ENCODE measurements around the gene AGBL1.
A peak's percentile ranks its signal among the peaks of the same experiment; 100 is the strongest.

Gene AGBL1

DNA sequence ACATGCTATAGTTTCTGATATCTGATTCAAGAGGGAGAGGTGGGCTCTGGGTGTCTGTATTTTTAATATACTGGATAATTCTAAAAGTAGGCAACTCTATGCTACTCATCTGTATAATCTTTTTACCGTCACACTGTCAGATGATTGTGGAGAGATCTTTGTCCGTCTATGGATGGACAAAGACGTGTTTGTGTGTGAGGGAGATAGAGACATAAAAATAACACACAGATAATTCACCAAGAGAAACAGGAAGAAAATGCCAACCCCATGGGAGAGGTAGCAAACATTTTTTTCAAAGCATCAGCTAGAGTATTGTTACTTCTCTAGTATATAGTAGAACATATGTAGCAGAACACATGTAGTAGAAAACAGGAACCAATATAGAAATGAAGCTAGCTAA, 346.1 kb downstream of the AGBL1 start:
- peaks cover 5% of the 10 kb centered on the region for H3K9me3 ChIP-seq (ENCODE audit: control insufficient read depth, low read length)
- no peaks in the 10 kb centered on the region for H3K79me1 ChIP-seq (replicated peaks; ENCODE audit: low read length, poor library complexity, severe bottlenecking)

DNA sequence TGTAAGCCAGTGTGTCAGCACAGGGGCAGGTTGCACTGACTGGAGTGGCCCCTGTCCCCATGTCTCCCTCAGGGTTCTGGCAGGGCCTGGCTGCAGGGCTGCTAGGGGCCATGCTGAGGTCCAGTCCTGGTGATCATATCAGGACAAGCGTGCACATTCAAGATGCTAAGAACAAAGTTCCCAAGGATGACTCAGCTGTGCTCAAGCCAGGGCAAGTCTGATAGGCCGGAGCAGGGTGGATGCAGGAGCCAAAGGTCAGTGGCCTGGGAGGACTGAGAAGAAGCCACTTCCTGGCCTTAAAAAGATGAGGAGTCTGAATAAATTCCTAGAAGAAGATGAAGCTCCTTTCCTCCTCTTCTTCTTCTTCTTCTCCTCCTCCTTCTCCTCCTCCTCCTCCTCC, 353.2 kb downstream of the AGBL1 start:
- H3K4me2 ChIP-seq (ENCODE audit: low read length, poor library complexity, severe bottlenecking): no peak overlapping the region
- no peak overlapping the region for H3K23ac ChIP-seq (ENCODE audit: low read length in 2 of 2)
- no peak overlapping the region for H3K27ac ChIP-seq (ENCODE audit: low read length, poor library complexity, severe bottlenecking)
- no peak overlapping the region for H2BK12ac ChIP-seq (ENCODE audit: low read length in 2 of 2)
- peak; percentile 17 for DNase-seq
- no peaks in the 10 kb centered on the region for H3K27me3 ChIP-seq (ENCODE audit: control insufficient read depth in 1 of 2, insufficient read depth in 1 of 2, low read length in 2 of 2)
- H2BK15ac ChIP-seq (ENCODE audit: low read depth, poor library complexity, severe bottlenecking): no peak overlapping the region
- H4K91ac ChIP-seq (ENCODE audit: low read length): no peak overlapping the region
- H3K9me3 ChIP-seq (ENCODE audit: control insufficient read depth, low read length): no peaks in the 10 kb centered on the region
- no peak overlapping the region for H3K4ac ChIP-seq (ENCODE audit: low read depth in 1 of 2, low read length in 2 of 2)
- H2BK5ac ChIP-seq (ENCODE audit: low read depth, low read length, poor library complexity, severe bottlenecking): no peak overlapping the region
- H3K9ac ChIP-seq (ENCODE audit: low read length): no peak overlapping the region
- H3K79me1 ChIP-seq (replicated peaks; ENCODE audit: low read length, poor library complexity, severe bottlenecking): no peaks in the 10 kb centered on the region
- no peak overlapping the region for H3K18ac ChIP-seq (ENCODE audit: low read depth in 1 of 2, low read length in 2 of 2)
- H3K14ac ChIP-seq (ENCODE audit: low read length in 2 of 2): peak overlapping the region in 1 of 2 experiments; percentile 18
- H3K4me1 ChIP-seq (ENCODE audit: control insufficient read depth, insufficient read depth, low read depth, low read length): no peaks in the 10 kb centered on the region
- H3K4me3 ChIP-seq (ENCODE audit: insufficient read depth in 1 of 2, low read depth in 1 of 2, low read length in 2 of 2): no peak overlapping the region
- H2AFZ ChIP-seq (ENCODE audit: low read depth, low read length): no peak overlapping the region
- H2AK5ac ChIP-seq (ENCODE audit: low read length, severe bottlenecking): no peak overlapping the region
- no peaks in the 10 kb centered on the region for H3K36me3 ChIP-seq (ENCODE audit: control insufficient read depth in 1 of 2, insufficient read depth in 2 of 2, low read depth in 1 of 2, low read length in 2 of 2)
- H2BK120ac ChIP-seq (ENCODE audit: low read depth, low read length): no peak overlapping the region
- 0% methylated on average over 2 of the region's 2 CpGs for WGBS
- no peak overlapping the region for H4K8ac ChIP-seq (ENCODE audit: low read length)

More for the DNA sequence above, 346.1 kb downstream of the AGBL1 start:
- no peaks in the 10 kb centered on the region for H3K36me3 ChIP-seq (ENCODE audit: control insufficient read depth in 1 of 2, insufficient read depth in 2 of 2, low read depth in 1 of 2, low read length in 2 of 2)
- no peak overlapping the region for H2BK120ac ChIP-seq (ENCODE audit: low read depth, low read length)
- H2AK5ac ChIP-seq (ENCODE audit: low read length, severe bottlenecking): no peak overlapping the region
- no peaks in the 10 kb centered on the region for H3K4me1 ChIP-seq (ENCODE audit: control insufficient read depth, insufficient read depth, low read depth, low read length)
- H4K91ac ChIP-seq (ENCODE audit: low read length): no peak overlapping the region
- no peak overlapping the region for H3K9ac ChIP-seq (ENCODE audit: low read length)
- no peak overlapping the region for H3K4ac ChIP-seq (ENCODE audit: low read depth in 1 of 2, low read length in 2 of 2)
- H2BK15ac ChIP-seq (ENCODE audit: low read depth, poor library complexity, severe bottlenecking): no peak overlapping the region
- no peaks in the 10 kb centered on the region for H3K27me3 ChIP-seq (ENCODE audit: control insufficient read depth in 1 of 2, insufficient read depth in 1 of 2, low read length in 2 of 2)
- no peak overlapping the region for H2BK12ac ChIP-seq (ENCODE audit: low read length in 2 of 2)
- no peak for DNase-seq
- no peak overlapping the region for H3K27ac ChIP-seq (ENCODE audit: low read length, poor library complexity, severe bottlenecking)
- H3K23ac ChIP-seq (ENCODE audit: low read length in 2 of 2): no peak overlapping the region
- no peak overlapping the region for H2BK5ac ChIP-seq (ENCODE audit: low read depth, low read length, poor library complexity, severe bottlenecking)
- no peak overlapping the region for H3K14ac ChIP-seq (ENCODE audit: low read length in 2 of 2)
- WGBS: no CpG with 5 or more reads among the region's 3 CpGs
- no peak overlapping the region for H3K4me3 ChIP-seq (ENCODE audit: insufficient read depth in 1 of 2, low read depth in 1 of 2, low read length in 2 of 2)
- H3K18ac ChIP-seq (ENCODE audit: low read depth in 1 of 2, low read length in 2 of 2): no peak overlapping the region
- no peak overlapping the region for H4K8ac ChIP-seq (ENCODE audit: low read length)
- H3K4me2 ChIP-seq (ENCODE audit: low read length, poor library complexity, severe bottlenecking): no peak overlapping the region
- no peak overlapping the region for H2AFZ ChIP-seq (ENCODE audit: low read depth, low read length)

DNA sequence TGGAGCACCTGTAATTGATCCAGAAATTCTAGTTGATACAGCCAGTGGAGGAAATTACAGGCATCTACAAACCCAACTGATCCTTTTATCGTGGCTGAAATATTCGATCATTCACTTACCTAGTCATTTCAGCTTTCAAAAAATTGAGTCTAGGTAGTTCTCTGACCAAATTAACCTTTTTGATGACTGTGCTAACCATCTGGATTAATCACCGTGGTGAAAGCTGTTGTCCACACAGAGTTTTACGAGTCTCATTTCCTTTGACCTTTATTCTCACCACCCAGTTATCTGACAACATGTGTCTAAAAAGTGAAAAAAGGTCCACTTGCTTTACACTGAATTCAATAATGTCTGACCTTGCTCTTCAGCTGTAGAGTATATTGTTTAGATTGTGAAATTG, 354.3 kb downstream of the AGBL1 start:
- Histone ChIP-seq H3K18ac (ENCODE audit: low read depth in 1 of 2, low read length in 2 of 2) (no peak overlapping the region), H3K9ac (ENCODE audit: low read length) (no peak overlapping the region), H3K4me3 (ENCODE audit: insufficient read depth in 1 of 2, low read depth in 1 of 2, low read length in 2 of 2) (no peak overlapping the region), H3K36me3 (ENCODE audit: control insufficient read depth in 1 of 2, insufficient read depth in 2 of 2, low read depth in 1 of 2, low read length in 2 of 2) (no peaks in the 10 kb centered on the region), H3K4me2 (ENCODE audit: low read length, poor library complexity, severe bottlenecking) (no peak overlapping the region), H3K79me1 (replicated peaks; ENCODE audit: low read length, poor library complexity, severe bottlenecking) (no peaks in the 10 kb centered on the region), H2AFZ (ENCODE audit: low read depth, low read length) (no peak overlapping the region), H2AK5ac (ENCODE audit: low read length, severe bottlenecking) (no peak overlapping the region), H3K14ac (ENCODE audit: low read length in 2 of 2) (no peak overlapping the region), H3K23ac (ENCODE audit: low read length in 2 of 2) (no peak overlapping the region), H2BK120ac (ENCODE audit: low read depth, low read length) (no peak overlapping the region), H4K8ac (ENCODE audit: low read length) (no peak overlapping the region), H3K27ac (ENCODE audit: low read length, poor library complexity, severe bottlenecking) (no peak overlapping the region), H2BK15ac (ENCODE audit: low read depth, poor library complexity, severe bottlenecking) (no peak overlapping the region), H3K4ac (ENCODE audit: low read depth in 1 of 2, low read length in 2 of 2) (no peak overlapping the region), H2BK5ac (ENCODE audit: low read depth, low read length, poor library complexity, severe bottlenecking) (no peak overlapping the region), H2BK12ac (ENCODE audit: low read length in 2 of 2) (no peak overlapping the region), H4K91ac (ENCODE audit: low read length) (no peak overlapping the region), H3K27me3 (ENCODE audit: control insufficient read depth in 1 of 2, insufficient read depth in 1 of 2, low read length in 2 of 2) (no peaks in the 10 kb centered on the region), H3K4me1 (ENCODE audit: control insufficient read depth, insufficient read depth, low read depth, low read length) (no peaks in the 10 kb centered on the region), H3K9me3 (ENCODE audit: control insufficient read depth, low read length) (no peaks in the 10 kb centered on the region)
- no peak for DNase-seq
- 56% methylated on average over 4 of the region's 4 CpGs for WGBS

DNA sequence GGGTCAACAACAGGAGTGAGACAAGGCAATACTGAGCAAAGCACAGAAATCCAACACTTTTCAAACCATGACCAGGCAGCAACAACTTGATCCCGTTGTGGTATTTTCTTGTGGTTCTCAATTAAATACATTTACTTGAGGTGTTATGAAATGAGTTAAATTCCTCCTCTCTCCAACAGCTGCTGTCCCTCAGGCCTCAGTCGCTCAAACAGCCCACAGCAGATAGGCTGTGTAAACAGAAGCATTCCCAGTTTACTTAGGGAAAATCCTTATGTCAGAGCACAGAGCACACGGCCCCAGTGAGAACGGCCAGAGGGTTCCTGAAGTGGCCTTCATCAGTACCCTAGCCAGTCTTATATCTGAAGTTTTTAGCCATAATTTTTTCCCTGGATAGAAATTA, 359.9 kb downstream of the AGBL1 start:
- no peaks in the 10 kb centered on the region for H3K9me3 ChIP-seq (ENCODE audit: control insufficient read depth, low read length)
- H3K4me1 ChIP-seq (ENCODE audit: control insufficient read depth, insufficient read depth, low read depth, low read length): no peaks in the 10 kb centered on the region
- no peak overlapping the region for H3K27ac ChIP-seq (ENCODE audit: low read length, poor library complexity, severe bottlenecking)
- no peak overlapping the region for H3K14ac ChIP-seq (ENCODE audit: low read length in 2 of 2)
- no peak overlapping the region for H4K8ac ChIP-seq (ENCODE audit: low read length)
- H2BK15ac ChIP-seq (ENCODE audit: low read depth, poor library complexity, severe bottlenecking): no peak overlapping the region
- no peak overlapping the region for H3K23ac ChIP-seq (ENCODE audit: low read length in 2 of 2)
- H3K4ac ChIP-seq (ENCODE audit: low read depth in 1 of 2, low read length in 2 of 2): no peak overlapping the region
- no peaks in the 10 kb centered on the region for H3K36me3 ChIP-seq (ENCODE audit: control insufficient read depth in 1 of 2, insufficient read depth in 2 of 2, low read depth in 1 of 2, low read length in 2 of 2)
- H2BK120ac ChIP-seq (ENCODE audit: low read depth, low read length): no peak overlapping the region
- no peak overlapping the region for H4K91ac ChIP-seq (ENCODE audit: low read length)
- no peaks in the 10 kb centered on the region for H3K27me3 ChIP-seq (ENCODE audit: control insufficient read depth in 1 of 2, insufficient read depth in 1 of 2, low read length in 2 of 2)
- H2AK5ac ChIP-seq (ENCODE audit: low read length, severe bottlenecking): no peak overlapping the region
- no peak overlapping the region for H3K4me3 ChIP-seq (ENCODE audit: insufficient read depth in 1 of 2, low read depth in 1 of 2, low read length in 2 of 2)
- no peak overlapping the region for H3K18ac ChIP-seq (ENCODE audit: low read depth in 1 of 2, low read length in 2 of 2)
- H2BK12ac ChIP-seq (ENCODE audit: low read length in 2 of 2): no peak overlapping the region
- H3K9ac ChIP-seq (ENCODE audit: low read length): no peak overlapping the region
- no peaks in the 10 kb centered on the region for H3K79me1 ChIP-seq (replicated peaks; ENCODE audit: low read length, poor library complexity, severe bottlenecking)
- DNase-seq: peak; percentile 41
- 45% methylated on average over 3 of the region's 4 CpGs for WGBS
- no peak overlapping the region for H3K4me2 ChIP-seq (ENCODE audit: low read length, poor library complexity, severe bottlenecking)
- no peak overlapping the region for H2BK5ac ChIP-seq (ENCODE audit: low read depth, low read length, poor library complexity, severe bottlenecking)
- no peak overlapping the region for H2AFZ ChIP-seq (ENCODE audit: low read depth, low read length)

Measured in mesenchymal stem cell (in vitro differentiated cells and primary cell).